Measurements from ENCODE around the gene XPC.
"Not testable (repeated sequence)": the region's sequence is repeated elsewhere in the genome, so short reads cannot be mapped to it uniquely, and the experiment has no call there.

Gene XPC

GRCh38 chr3:14119651-14120050 lies 58.8 kb downstream of the XPC start:
- no peak for DNase-seq (ENCODE audit: extremely low spot score)
- POLR2A ChIA-PET = interaction anchor here (2.1 kb wide), 1 partner anchor 59 kb away, joined by 9 read pairs; the partner anchor contains the start of genes LSM3 and XPC
- no peak for TF ChIP-seq FOXK2 (IDR thresholded peaks at IDR 0.05)
- no peak for TF ChIP-seq SUZ12 (IDR thresholded peaks at IDR 0.05)
- TF ChIP-seq HDGF (IDR thresholded peaks at IDR 0.05; ENCODE audit: borderline replicate concordance) = no peak
- TF ChIP-seq CTBP1 (IDR thresholded peaks at IDR 0.05; ENCODE audit: borderline replicate concordance) = no peak
- TF ChIP-seq ZNF384 (IDR thresholded peaks at IDR 0.05) = no peak
- CTCF ChIA-PET = no interaction called here

- TF ChIP-seq L3MBTL2 (conservative IDR thresholded peaks at IDR 0.05) = no peak
- no peak for TF ChIP-seq ZNF384 (IDR thresholded peaks at IDR 0.05)
- no peak for TF ChIP-seq FOXA1 (IDR thresholded peaks at IDR 0.05)
- TF ChIP-seq FOXM1 (IDR thresholded peaks at IDR 0.05; ENCODE audit: borderline replicate concordance) = no peak
- no peak for TF ChIP-seq SP1 (IDR thresholded peaks at IDR 0.05)
- no peak for TF ChIP-seq NFRKB (IDR thresholded peaks at IDR 0.05)
- TF ChIP-seq TARDBP (IDR thresholded peaks at IDR 0.05) = no peak
- no peak for TF ChIP-seq FOXK2 (IDR thresholded peaks at IDR 0.05)
- no peak for TF ChIP-seq BHLHE40 (IDR thresholded peaks at IDR 0.05; ENCODE audit: borderline replicate concordance)
- no peak for TF ChIP-seq ELF4 (IDR thresholded peaks at IDR 0.05)
- no peak for TF ChIP-seq PKNOX1 (IDR thresholded peaks at IDR 0.05)
- no peak for TF ChIP-seq SUZ12 (IDR thresholded peaks at IDR 0.05)
- DNase-seq (ENCODE audit: extremely low spot score) = no peak
- ChIA-PET POLR2A (interaction anchor here (2.1 kb wide), 1 partner anchor 60 kb away, joined by 9 read pairs; the partner anchor contains the start of genes LSM3 and XPC), CTCF (interaction anchor here (1.7 kb wide), 1 partner anchor 222 kb away, joined by 6 read pairs; no protein-coding TSS in a partner anchor)
These were observed 59.7 kb downstream of the XPC start for GRCh38 chr3:14118400-14119381.

- ChIA-PET POLR2A (interaction anchor here (2.1 kb wide), 1 partner anchor 61 kb away, joined by 9 read pairs; the partner anchor contains the start of genes LSM3 and XPC), CTCF (interaction anchor here (1.7 kb wide), 1 partner anchor 221 kb away, joined by 6 read pairs; no protein-coding TSS in a partner anchor)
- TF ChIP-seq HDGF (IDR thresholded peaks at IDR 0.05; ENCODE audit: borderline replicate concordance) (no peak), BHLHE40 (IDR thresholded peaks at IDR 0.05; ENCODE audit: borderline replicate concordance) (no peak), ZNF384 (IDR thresholded peaks at IDR 0.05) (no peak), SP1 (IDR thresholded peaks at IDR 0.05) (no peak), FOXM1 (IDR thresholded peaks at IDR 0.05; ENCODE audit: borderline replicate concordance) (no peak), TARDBP (IDR thresholded peaks at IDR 0.05) (no peak), FOXA1 (IDR thresholded peaks at IDR 0.05) (no peak), ARNT (IDR thresholded peaks at IDR 0.05) (no peak), NFRKB (IDR thresholded peaks at IDR 0.05) (no peak), ELF4 (IDR thresholded peaks at IDR 0.05) (no peak), LEF1 (IDR thresholded peaks at IDR 0.05; ENCODE audit: borderline replicate concordance) (no peak), SUZ12 (IDR thresholded peaks at IDR 0.05) (no peak), PKNOX1 (IDR thresholded peaks at IDR 0.05) (no peak), FOXK2 (IDR thresholded peaks at IDR 0.05) (no peak), L3MBTL2 (conservative IDR thresholded peaks at IDR 0.05) (no peak), CTBP1 (IDR thresholded peaks at IDR 0.05; ENCODE audit: borderline replicate concordance) (no peak)
- no peak for DNase-seq (ENCODE audit: extremely low spot score)
These were observed 60.7 kb downstream of the XPC start for GRCh38 chr3:14117468-14118399.

GRCh38 chr3:14113965-14114635 lies 64.3 kb downstream of the XPC start:
- CTCF ChIA-PET = interaction anchor here (0.6 to 1.8 kb wide), 2 partner anchors 19 to 217 kb away, joined by 3 to 10 read pairs; no protein-coding TSS in a partner anchor
- TF ChIP-seq HDGF (IDR thresholded peaks at IDR 0.05; ENCODE audit: borderline replicate concordance) = no peak
- DNase-seq (ENCODE audit: extremely low spot score) = no peak
- POLR2A ChIA-PET = interaction anchor here (1.4 kb wide), 1 partner anchor 10 kb away, joined by 5 read pairs; the partner anchor contains the start of gene CHCHD4

GRCh38 chr3:14110699-14111098 lies 67.7 kb downstream of the XPC start:
- no peak for DNase-seq (ENCODE audit: extremely low spot score)
- no peak for TF ChIP-seq LEF1 (IDR thresholded peaks at IDR 0.05; ENCODE audit: borderline replicate concordance)
- TF ChIP-seq SP1 (IDR thresholded peaks at IDR 0.05) = no peak
- TF ChIP-seq L3MBTL2 (conservative IDR thresholded peaks at IDR 0.05) = no peak
- TF ChIP-seq FOXM1 (IDR thresholded peaks at IDR 0.05; ENCODE audit: borderline replicate concordance) = no peak
- no peak for TF ChIP-seq NFRKB (IDR thresholded peaks at IDR 0.05)
- TF ChIP-seq CTBP1 (IDR thresholded peaks at IDR 0.05; ENCODE audit: borderline replicate concordance) = no peak
- ChIA-PET POLR2A (no interaction called here), CTCF (no interaction called here)

- CTCF ChIA-PET; POLR2A ChIA-PET; DNase-seq (ENCODE audit: extremely low spot score): not testable (repeated sequence)
These were observed 68.6 kb downstream of the XPC start for GRCh38 chr3:14109821-14110220.

All from HEK293T (cell line).